H1 (cell line): ENCODE data around the gene FAM120A. TPM values are rescaled to one million over a fixed set of nuclear protein-coding genes. Genes with fewer than 3 reads are reported as not detected.

Experiments used
- CTCF ChIA-PET: fragments of 300-600 bp; sonication (Branson Sonifier 250); formaldehyde crosslinking; loops from one replicate; lab custom pipeline; 2021; ENCODE audit not compliant: partially characterized antibody; lab: Charles Lee
- POLR2A ChIA-PET: fragments of 300-600 bp; sonication (Branson Sonifier 250); formaldehyde crosslinking; loops from one replicate; lab custom pipeline; 2021; ENCODE audit warnings: inconsistent platforms; ENCODE audit not compliant: partially characterized antibody; lab: Charles Lee
- DNase-seq, 2 experiments: peaks; one replicate each; pipeline versions ENCODE4 v3.0.0 to v3.0.0-alpha.2; 2010 to 2022; ENCODE audit warnings: low spot score in 2 of 2, low read depth in 1 of 2, mixed read lengths in 1 of 2
- FAIRE-seq: peaks from 2 replicates; lab custom pipeline; 2011; peaks lifted over from hg19 to GRCh38; lab: Jason Lieb, UNC
- H2AFZ ChIP-seq: 2 replicates; pipeline ENCODE4 v1.8.1; 2012; ENCODE audit warnings: low read length, inconsistent platforms
- H2AK5ac ChIP-seq: 2 replicates; pipeline ENCODE4 v1.6.1; 2013; ENCODE audit warnings: low read depth, low read length
- H2BK120ac ChIP-seq: replicated peaks from 2 replicates; pipeline ENCODE3; 2013; ENCODE audit warnings: low read depth, low read length, inconsistent platforms
- H2BK12ac ChIP-seq: 2 replicates; pipeline ENCODE4 v1.6.1; 2013; ENCODE audit warnings: low read depth, low read length
- H2BK15ac ChIP-seq: 2 replicates; pipeline ENCODE4 v1.6.1; 2013; ENCODE audit warnings: low read length
- H2BK20ac ChIP-seq: 2 replicates; pipeline ENCODE4 v1.6.1; 2013; ENCODE audit warnings: low read length
- H2BK5ac ChIP-seq: 2 replicates; pipeline ENCODE4 v1.6.1; 2013; ENCODE audit warnings: low read depth, low read length
- H3K14ac ChIP-seq: 2 replicates; pipeline ENCODE4 v1.6.1; 2013; ENCODE audit warnings: inconsistent platforms; ENCODE audit not compliant: insufficient read length
- H3K18ac ChIP-seq: 2 replicates; pipeline ENCODE4 v1.6.1; 2013; ENCODE audit warnings: low read length; ENCODE audit errors: extremely low read depth
- H3K23ac ChIP-seq: 2 replicates; pipeline ENCODE4 v1.6.1; 2013; ENCODE audit warnings: inconsistent platforms; ENCODE audit not compliant: insufficient read length
- H3K23me2 ChIP-seq: 2 replicates; pipeline ENCODE4 v1.6.1; 2013; ENCODE audit warnings: low read depth, low read length
- H3K27ac ChIP-seq: 2 replicates; pipeline ENCODE4 v1.6.1; 2011; ENCODE audit warnings: low read depth, low read length, inconsistent platforms
- H3K27me3 ChIP-seq, 4 experiments: replicated peaks in 1 of 4; 1 replicate in 1 of 4; 2 replicates in 3 of 4; pipeline versions ENCODE4 v1.6.1 to v1.8.1; 2011 to 2013; ENCODE audit warnings: low read length in 3 of 4, mild to moderate bottlenecking in 3 of 4, inconsistent platforms in 2 of 4, mixed read lengths in 2 of 4, moderate library complexity in 1 of 4; ENCODE audit not compliant: control insufficient read depth in 3 of 4, insufficient read depth in 3 of 4; ENCODE audit errors: extremely low read depth in 1 of 4
- H3K36me3 ChIP-seq, 4 experiments: 2 replicates each; pipeline versions ENCODE4 v1.6.1 to v1.8.1; 2011 to 2013; ENCODE audit warnings: mild to moderate bottlenecking in 4 of 4, low read length in 3 of 4, moderate library complexity in 2 of 4, control low read depth in 1 of 4, inconsistent platforms in 1 of 4; ENCODE audit not compliant: insufficient read depth in 4 of 4, control insufficient read depth in 2 of 4
- H3K4ac ChIP-seq: replicated peaks from 2 replicates; pipeline ENCODE3; 2013; ENCODE audit warnings: low read length, low read depth, mixed read lengths, inconsistent platforms; ENCODE audit not compliant: insufficient read length
- H3K4me1 ChIP-seq, 4 experiments: replicated peaks in 1 of 4; 1 replicate in 1 of 4; 2 replicates in 3 of 4; pipeline versions ENCODE4 v1.6.1 to v1.8.1; 2011 to 2013; ENCODE audit warnings: low read length in 3 of 4, inconsistent platforms in 2 of 4, mixed read lengths in 1 of 4; ENCODE audit not compliant: insufficient read depth in 4 of 4, control insufficient read depth in 3 of 4
- H3K4me2 ChIP-seq, 2 experiments: 2 replicates each; pipeline versions ENCODE4 v1.6.1 to v1.8.1; 2011 to 2013; ENCODE audit warnings: low read depth in 2 of 2, low read length in 2 of 2, control low read depth in 1 of 2, inconsistent platforms in 1 of 2, mild to moderate bottlenecking in 1 of 2; ENCODE audit not compliant: insufficient read depth in 1 of 2
- H3K4me3 ChIP-seq, 4 experiments: fragments of 200-600, 300-600 bp in 1 of 4; sonication (generic), shearing (Covaris generic), sonication (Bioruptor Twin) in 1 of 4; 2 replicates each; pipeline versions ENCODE4 v1.5.1 to v1.8.1; 2011 to 2016; ENCODE audit warnings: low read length in 4 of 4, low read depth in 3 of 4, control low read depth in 2 of 4, inconsistent platforms in 2 of 4, mild to moderate bottlenecking in 2 of 4, mixed read lengths in 1 of 4, moderate library complexity in 1 of 4; ENCODE audit not compliant: insufficient read depth in 2 of 4; ENCODE audit errors: extremely low read depth in 1 of 4
- H3K56ac ChIP-seq: replicated peaks from 2 replicates; pipeline ENCODE3; 2013; ENCODE audit warnings: low read depth, mild to moderate bottlenecking, mixed read lengths, low read length, inconsistent platforms; ENCODE audit not compliant: insufficient read length
- H3K79me1 ChIP-seq: 2 replicates; pipeline ENCODE4 v1.6.1; 2013; ENCODE audit warnings: low read depth, low read length, control low read depth
- H3K79me2 ChIP-seq, 2 experiments: 2 replicates each; pipeline versions ENCODE4 v1.6.1 to v1.8.1; 2012 to 2013; ENCODE audit warnings: low read length in 2 of 2, mild to moderate bottlenecking in 2 of 2, inconsistent platforms in 1 of 2; ENCODE audit not compliant: insufficient read depth in 2 of 2, control insufficient read depth in 1 of 2
- H3K9ac ChIP-seq, 4 experiments: replicated peaks in 1 of 4; 1 replicate in 1 of 4; 2 replicates in 3 of 4; pipeline versions ENCODE4 v1.6.1 to v1.8.1; 2011 to 2013; ENCODE audit warnings: low read depth in 3 of 4, low read length in 3 of 4, control low read depth in 2 of 4, mild to moderate bottlenecking in 2 of 4, moderate library complexity in 2 of 4, inconsistent platforms in 1 of 4; ENCODE audit errors: extremely low read depth in 1 of 4
- H3K9me3 ChIP-seq, 2 experiments: 2 replicates each; pipeline versions ENCODE4 v1.6.1 to v1.8.1; 2012 to 2013; ENCODE audit warnings: mild to moderate bottlenecking in 2 of 2, moderate library complexity in 2 of 2, control low read depth in 1 of 2, inconsistent platforms in 1 of 2, low read depth in 1 of 2, low read length in 1 of 2, mixed read lengths in 1 of 2; ENCODE audit not compliant: insufficient read depth in 2 of 2
- H4K20me1 ChIP-seq, 2 experiments: replicated peaks in 1 of 2; 2 replicates each; pipeline versions ENCODE3 to v1.8.1; 2011 to 2013; ENCODE audit warnings: inconsistent platforms in 2 of 2, low read length in 2 of 2, mild to moderate bottlenecking in 1 of 2; ENCODE audit not compliant: insufficient read depth in 2 of 2, control insufficient read depth in 1 of 2
- H4K5ac ChIP-seq: 2 replicates; pipeline ENCODE4 v1.6.1; 2013; ENCODE audit warnings: low read length, low read depth, mixed read lengths, inconsistent platforms; ENCODE audit not compliant: insufficient read length
- H4K8ac ChIP-seq: 2 replicates; pipeline ENCODE4 v1.8.0; 2013; ENCODE audit warnings: mild to moderate bottlenecking, moderate library complexity, low read length, inconsistent platforms; ENCODE audit not compliant: insufficient read depth; ENCODE audit errors: extremely low read depth
- H4K91ac ChIP-seq: replicated peaks from 2 replicates; pipeline ENCODE3; 2013; ENCODE audit warnings: low read length, mixed read lengths, inconsistent platforms; ENCODE audit not compliant: insufficient read length
- CBX5 ChIP-seq: fragments of 300-800, 300-1000 bp; sonication (generic); IDR thresholded peaks from 2 replicates; pipeline ENCODE4 v1.7.1; 2016; ENCODE audit warnings: antibody characterized with exemption, low read length, low read depth
- CEBPB ChIP-seq: IDR thresholded peaks from 2 replicates; pipeline ENCODE4 v1.6.1; 2012; ENCODE audit warnings: low read depth, low read length
- POLR2AphosphoS5 ChIP-seq: IDR thresholded peaks from 2 replicates; pipeline ENCODE4 v1.6.1; 2011; ENCODE audit warnings: low read depth, low read length
- SRF ChIP-seq: IDR thresholded peaks from 2 replicates; pipeline ENCODE4 v1.6.1; 2011; ENCODE audit warnings: mild to moderate bottlenecking, low read depth, low read length, moderate library complexity
- SUZ12 ChIP-seq: fragments of 200-600 bp; sonication (generic); IDR thresholded peaks from 2 replicates; pipeline ENCODE4 v1.6.1; 2012; ENCODE audit warnings: mild to moderate bottlenecking, inconsistent platforms, low read length, moderate library complexity, mixed read lengths
- TBP ChIP-seq: IDR thresholded peaks from 2 replicates; pipeline ENCODE4 v1.6.1; 2011; ENCODE audit warnings: low read depth, low read length, improper control_type of control experiment
- WGBS, 2 experiments: shearing (Covaris generic) in 1 of 2; methylation state at CpG; one replicate each; pipeline versions ENCODE4 v1.1.6 to v1.1.7; 2013 to 2015; ENCODE audit warnings: low lambda C conversion rate in 2 of 2, mixed read lengths in 2 of 2, inconsistent platforms in 1 of 2, low coverage in 1 of 2, missing lambda C conversion rate in 1 of 2; ENCODE audit not compliant: insufficient replicate concordance in 2 of 2, insufficient coverage in 1 of 2, insufficient read length in 1 of 2; ENCODE audit errors: extremely low coverage in 1 of 2, missing lambda C conversion rate in 1 of 2; 5-methylcytosine and 5-hydroxymethylcytosine counted together
- polyA plus RNA-seq, 7 experiments: library from polyadenylated mRNA; depleted of rRNA in 3 of 7; stranded (reverse) in 5 of 7; unstranded in 2 of 7; fragments of >200 nt in 5 of 7; fragments of 200-250 nt in 2 of 7; gene quantifications; 1 replicate in 5 of 7; 2 replicates in 1 of 7; 4 replicates in 1 of 7; pipeline versions ENCODE4 v1.2.1 to v1.2.3, GENCODE V29; 2011 to 2013; ENCODE audit warnings: missing spikeins in 2 of 7, mixed read lengths in 2 of 7
- total RNA-seq: library from RNA; stranded (reverse); fragmentation: NEBNext Ultra II Directional; extraction: Animal tissue kit (Norgen Biotek cat#: 25700); gene quantifications from 2 replicates; pipeline ENCODE4 v1.2.1, GENCODE V29; 2021

FAM120A gene
- total and polyA plus RNA-seq, 2 of the 8 experiments (the other 6 are each of a cell fraction or from before 2014, with no cell fraction given): 24.9 to 54.7 TPM

- no peak for FAIRE-seq
- Histone ChIP-seq H3K9me3 (no peaks in the 10 kb centered on the region), H3K18ac (no peak overlapping the region), H3K4me1 (peaks cover 0 to 7% (median 5%) of the 10 kb centered on the region in 4 experiments; a peak in 3 of 7 replicates), H4K91ac (no peak overlapping the region), H3K4ac (no peak overlapping the region)
- TF ChIP-seq TBP: no peak
- TF ChIP-seq SUZ12: no peak
- TF ChIP-seq SRF: no peak
- TF ChIP-seq CBX5: no peak
- TF ChIP-seq POLR2AphosphoS5: no peak
- TF ChIP-seq CEBPB: no peak
- TF ChIP-seq, all 59 proteins: peak for 0
- no peak overlapping the region for H2AFZ ChIP-seq
- 95% methylated on average over 1 of the region's 1 CpG; no CpG with 5 or more reads in 1 of the 2 experiments for WGBS, 2 experiments
- no peak overlapping the region for H3K9ac ChIP-seq
- no peak overlapping the region for H2AK5ac ChIP-seq
- ChIA-PET CTCF (interaction anchor here (1.0 kb wide), 1 partner anchor 229 kb away, joined by 3 read pairs; no protein-coding TSS in a partner anchor), POLR2A (no interaction called here)
- peaks cover 13 to 89% of the 10 kb centered on the region in 2 experiments; a peak in 3 of 4 replicates for H3K79me2 ChIP-seq
- H2BK5ac ChIP-seq: no peak overlapping the region
- peaks cover 13% of the 10 kb centered on the region for H3K23me2 ChIP-seq
- no peak overlapping the region for H2BK15ac ChIP-seq
- no peak for DNase-seq
- no peak overlapping the region for H2BK12ac ChIP-seq
- peaks cover 3 to 9% of the 10 kb centered on the region in 2 experiments for H4K20me1 ChIP-seq
- H4K5ac ChIP-seq: no peak overlapping the region
- H3K27me3 ChIP-seq: no peaks in the 10 kb centered on the region
- H3K23ac ChIP-seq: no peak overlapping the region
- H2BK20ac ChIP-seq: no peak overlapping the region
- H4K8ac ChIP-seq: no peak overlapping the region
- no peaks in the 10 kb centered on the region for H3K36me3 ChIP-seq
- H3K4me3 ChIP-seq: no peak overlapping the region
- peaks cover 6% of the 10 kb centered on the region for H3K79me1 ChIP-seq
- no peak overlapping the region for H3K56ac ChIP-seq
- no peak overlapping the region for H3K14ac ChIP-seq
- no peak overlapping the region for H3K4me2 ChIP-seq
- no peak overlapping the region for H2BK120ac ChIP-seq
- H3K27ac ChIP-seq: no peak overlapping the region
Observed at GRCh38 chr9:93456022-93456421, 4.5 kb downstream of the FAM120A start.
